CMK (cell line): ENCODE data around the gene LENG1.

ENCODE experiments used
- DNase-seq: peaks from one replicate; pipeline ENCODE4 v3.0.0-alpha.2; 2010; ENCODE audit warnings: low read depth

LENG1 gene

DNA sequence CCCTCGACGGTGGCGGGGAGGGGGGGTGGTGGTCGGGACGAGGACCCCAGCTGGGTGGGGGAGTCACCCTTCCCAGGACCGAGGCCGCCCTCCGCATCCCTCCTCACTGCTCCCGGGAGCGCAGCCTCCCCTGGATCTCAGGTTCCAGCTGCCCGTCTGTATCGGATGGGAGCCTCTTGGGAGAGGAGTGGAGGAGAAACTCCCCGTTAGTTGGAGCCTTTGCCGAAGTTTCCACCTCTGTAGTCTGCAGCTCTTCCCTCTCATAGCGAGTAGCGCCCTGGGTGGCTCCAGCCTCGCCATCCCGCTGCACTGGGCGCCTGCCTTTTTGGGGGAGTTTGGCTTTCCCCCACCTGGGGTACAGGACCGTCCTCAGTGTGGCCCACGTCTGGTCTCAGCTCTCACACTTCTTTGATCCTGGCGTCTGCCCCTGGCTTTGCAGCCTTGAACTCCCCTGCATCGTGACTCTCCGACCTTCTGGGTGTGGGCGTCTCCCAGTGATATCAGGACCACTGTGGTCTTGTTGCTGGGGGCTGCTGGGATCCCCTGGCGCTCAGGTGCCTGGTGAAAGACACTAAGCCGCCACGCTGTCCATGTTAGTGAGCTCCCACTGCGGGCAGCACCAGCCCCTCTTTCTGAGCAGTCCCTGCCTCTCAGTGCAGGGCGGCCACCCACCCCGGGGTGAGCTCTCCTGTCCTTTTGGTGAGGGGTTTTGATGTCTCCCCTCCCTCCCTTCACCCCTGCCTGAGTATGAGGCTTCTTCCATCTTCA is 20.8 kb downstream of the LENG1 start:
- no peak for DNase-seq

DNA sequence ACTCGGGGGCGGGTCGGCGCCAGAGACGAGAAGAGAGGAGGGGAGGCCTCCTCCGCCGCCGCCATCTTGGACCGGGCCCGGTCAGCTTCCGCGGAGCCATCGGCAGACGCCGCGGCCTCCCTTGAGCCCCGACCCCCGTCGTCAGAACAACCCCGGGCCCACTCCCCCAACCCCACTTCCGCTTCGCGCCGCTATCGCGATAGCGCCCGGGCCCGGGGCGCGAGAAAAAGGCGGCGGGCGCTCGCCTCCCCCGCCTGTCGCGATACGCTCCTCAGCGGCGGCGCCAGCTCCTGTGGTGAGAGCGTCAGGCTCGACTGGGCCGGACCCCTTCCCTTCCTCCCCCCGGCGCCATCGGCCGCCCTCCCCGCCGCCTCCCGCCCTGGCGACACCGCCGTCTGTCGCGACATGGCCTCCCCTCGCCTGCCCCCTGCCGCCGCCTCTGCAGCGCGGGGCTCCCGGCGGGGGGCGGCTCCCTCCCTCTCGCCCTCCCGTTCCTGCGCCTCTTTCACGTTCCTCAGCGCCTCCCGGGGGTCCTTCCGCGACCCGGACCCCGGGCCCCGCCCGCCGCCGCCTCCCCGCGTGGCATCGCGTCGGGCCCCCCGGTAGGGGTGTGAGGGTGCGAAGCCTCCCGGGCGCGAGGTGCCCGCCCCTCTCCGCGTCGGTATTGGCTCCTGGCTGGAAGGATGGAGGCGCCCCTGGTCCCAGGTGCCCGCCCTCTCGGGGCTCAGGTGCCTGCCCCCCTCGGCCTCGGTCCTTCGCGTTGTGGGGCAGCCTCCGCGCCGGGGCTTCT is 21.6 kb downstream of the LENG1 start, which contains the start of gene CNOT3:
Gene CNOT3, plus strand, starts transcription at position 64 of the 790 bp plus-strand sequence. CDS start 5,217 bp downstream, outside the sequence.
- DNase-seq: no peak

DNA sequence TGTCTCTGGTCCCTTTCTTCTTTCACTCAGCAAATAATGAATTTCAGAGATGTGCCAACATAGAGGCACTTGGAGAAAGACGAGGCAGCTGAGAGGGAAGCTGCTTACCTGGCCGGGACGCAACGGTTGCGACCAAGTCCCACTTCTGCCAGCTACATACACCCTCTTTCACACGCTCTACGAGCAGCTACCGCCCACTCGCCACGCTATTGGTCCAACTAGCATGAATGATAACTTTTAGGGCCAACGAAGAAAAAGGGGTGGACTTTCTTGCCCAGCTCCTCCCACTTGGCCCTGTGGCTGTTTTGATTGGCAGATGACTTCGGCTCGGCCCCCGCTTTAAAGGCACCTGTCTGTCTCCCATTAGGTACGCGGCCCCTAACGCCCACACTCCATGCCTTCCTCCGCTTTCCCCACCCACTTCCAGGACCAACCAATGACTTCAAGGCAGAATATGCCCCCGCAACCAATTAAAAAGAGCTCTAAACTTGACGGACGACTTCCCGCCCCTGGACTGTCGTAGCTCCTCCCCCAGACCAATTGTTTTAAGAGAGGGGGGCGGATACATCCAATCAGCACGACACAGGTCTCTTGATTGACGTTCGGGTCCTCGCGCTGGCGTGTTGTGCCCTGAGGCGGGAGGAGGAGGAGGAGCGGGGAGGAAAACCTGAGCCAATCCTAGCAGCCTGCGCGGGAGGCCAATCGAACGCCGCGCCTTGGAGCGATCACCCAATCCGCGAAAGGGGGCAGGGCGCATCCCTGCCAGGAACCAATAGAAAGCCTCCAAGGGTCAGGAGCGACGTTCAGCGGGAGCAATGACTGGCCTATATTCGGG is 22.4 kb downstream of the LENG1 start:
- DNase-seq: peak; percentile 100

DNA sequence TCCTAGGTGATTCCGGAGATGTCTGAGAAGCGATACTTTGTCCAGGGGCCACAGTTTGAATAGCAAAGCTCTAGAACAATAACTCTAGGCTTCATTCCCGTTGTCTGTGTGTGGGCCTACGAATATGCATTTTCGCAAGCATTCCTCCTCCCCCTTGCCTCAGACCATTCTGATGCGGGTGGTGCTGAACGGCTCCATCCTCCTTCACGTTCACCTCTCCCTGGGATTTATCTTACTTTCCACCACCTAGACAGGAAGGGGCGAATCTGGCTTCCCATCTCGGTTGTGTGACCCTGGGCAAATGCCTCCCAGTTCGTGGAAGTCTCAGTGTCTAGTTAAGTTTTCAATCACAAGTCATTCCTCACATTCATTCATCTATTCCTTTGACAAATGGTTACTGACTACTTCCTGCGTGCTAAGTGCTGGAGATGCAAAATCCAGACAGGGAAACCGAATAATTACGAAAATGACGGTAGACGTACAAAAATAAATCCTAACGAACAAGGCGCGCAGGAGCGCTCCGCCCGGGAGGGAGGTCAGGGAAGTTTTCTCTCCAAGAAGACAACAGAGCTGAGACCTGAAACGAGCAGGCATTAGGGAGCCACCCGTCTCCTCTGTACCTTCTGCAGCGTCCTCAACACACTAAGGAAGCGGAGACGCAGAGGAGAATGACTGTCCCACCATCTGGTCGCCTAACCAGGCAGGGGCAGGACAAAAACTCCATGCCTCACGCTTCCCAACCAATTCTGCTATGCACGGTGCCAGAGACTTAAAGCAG is 23.2 kb downstream of the LENG1 start:
- DNase-seq: no peak

DNA sequence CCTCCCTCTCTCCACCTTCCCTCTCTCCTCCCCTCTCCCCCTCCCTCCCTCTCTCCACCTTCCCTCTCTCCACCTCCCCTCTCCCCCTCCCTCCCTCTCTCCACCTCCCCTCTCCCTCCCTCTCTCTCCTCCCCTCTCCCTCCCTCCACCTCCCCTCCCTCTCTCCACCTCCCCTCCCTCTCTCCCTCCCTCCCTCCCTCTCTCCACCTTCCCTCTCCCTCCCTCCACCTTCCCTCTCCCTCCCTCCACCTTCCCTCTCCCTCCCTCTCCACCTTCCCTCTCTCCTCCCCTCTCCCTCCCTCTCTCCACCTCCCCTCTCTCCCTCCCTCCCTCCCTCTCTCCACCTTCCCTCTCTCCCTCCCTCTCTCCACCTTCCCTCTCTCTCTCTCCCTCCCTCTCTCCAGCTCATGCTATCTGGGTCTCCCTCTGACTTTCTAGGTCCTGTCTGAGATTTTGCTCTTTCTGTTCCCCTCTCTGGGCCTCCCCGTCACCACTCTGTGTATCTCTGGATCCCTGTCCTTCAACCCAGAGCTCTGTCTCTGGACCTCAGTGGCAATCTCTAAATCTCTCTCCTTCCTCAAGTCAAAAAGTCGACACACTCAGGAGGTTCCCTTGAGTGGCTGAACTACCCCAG is 25.4 kb downstream of the LENG1 start:
- DNase-seq: no peak

DNA sequence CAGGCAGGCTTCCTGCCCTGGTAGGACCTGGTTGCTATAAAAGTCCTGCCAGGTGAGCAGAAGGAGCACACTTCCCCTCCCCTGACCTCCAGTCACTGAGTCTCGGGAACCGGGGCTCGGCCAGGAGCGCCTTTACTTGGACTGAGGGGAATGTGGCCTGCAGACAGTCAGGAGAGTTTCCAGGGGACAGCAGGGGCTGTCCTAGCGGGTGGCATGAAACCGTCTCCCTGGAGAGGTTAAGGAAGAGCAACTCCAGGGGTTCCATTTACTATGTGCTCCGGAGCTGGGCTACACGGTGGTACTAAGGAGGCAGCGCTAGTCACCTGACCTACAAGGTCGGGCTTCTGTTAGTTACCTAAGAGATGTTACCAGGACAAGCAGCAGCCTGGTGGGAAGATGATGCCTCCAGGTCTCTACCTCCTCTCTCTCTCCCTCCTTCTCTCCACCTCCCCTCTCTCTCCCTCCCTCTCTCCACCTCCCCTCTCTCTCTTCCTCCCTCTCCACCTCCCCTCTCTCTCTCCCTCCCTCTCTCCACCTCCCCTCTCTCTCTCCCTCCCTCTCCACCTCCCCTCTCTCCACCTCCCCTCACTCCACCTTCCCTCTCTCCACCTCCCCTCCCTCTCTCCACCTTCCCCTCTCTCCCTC is 26.1 kb downstream of the LENG1 start:
- peak; percentile 38 for DNase-seq

DNA sequence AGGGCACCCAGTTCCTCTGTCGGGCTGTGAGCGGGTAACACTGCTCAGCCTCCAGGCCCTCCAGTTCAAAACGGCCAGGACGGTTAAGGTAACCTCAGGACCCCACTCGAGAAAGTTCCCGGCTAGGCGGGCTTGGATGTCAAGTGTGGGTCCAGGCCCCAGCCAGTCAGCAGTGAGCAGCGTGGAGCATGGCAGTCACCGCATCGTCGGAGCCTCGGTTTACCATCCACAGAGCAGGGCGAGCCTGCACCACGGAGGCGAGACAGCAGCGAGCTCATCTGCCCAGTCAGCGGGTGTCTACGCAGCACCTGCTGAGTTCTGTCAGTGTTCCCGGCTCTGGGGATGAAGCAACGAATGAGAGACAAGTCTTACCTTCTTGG is 29.9 kb downstream of the LENG1 start:
- DNase-seq: no peak

DNA sequence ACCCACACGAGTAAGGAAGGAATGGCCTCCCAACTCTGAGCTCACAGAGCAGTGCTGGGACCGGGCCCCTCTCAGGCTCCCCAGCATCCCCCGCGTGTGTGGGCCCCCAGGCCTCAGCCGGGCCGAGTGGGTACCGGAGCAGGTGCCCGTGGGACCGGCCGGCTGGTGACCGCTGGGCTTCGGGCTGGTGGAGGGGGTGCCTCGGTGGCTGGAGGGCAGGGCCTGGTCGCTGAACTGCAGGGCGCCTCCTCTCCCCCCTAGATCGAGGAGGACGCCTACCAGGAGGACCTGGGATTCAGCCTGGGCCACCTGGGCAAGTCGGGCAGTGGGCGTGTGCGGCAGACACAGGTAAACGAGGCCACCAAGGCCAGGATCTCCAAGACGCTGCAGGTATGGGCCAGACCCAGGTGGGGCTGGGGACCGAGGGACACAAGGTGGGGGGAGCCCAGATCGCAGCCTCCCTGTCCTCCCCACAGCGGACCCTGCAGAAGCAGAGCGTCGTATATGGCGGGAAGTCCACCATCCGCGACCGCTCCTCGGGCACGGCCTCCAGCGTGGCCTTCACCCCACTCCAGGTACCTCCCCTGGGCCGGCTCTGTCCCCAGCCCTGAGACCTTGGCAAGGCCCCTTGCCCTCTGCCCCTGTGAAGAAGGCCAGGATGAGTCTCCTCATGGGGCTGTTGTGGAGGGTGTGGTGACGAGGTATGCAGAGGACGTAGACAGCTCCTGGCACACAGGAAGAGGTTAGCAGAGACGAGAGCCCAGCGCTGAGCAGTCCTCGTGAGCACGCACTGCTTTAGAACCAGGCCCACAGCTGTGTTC is 30.5 kb downstream of the LENG1 start:
- DNase-seq: no peak

DNA sequence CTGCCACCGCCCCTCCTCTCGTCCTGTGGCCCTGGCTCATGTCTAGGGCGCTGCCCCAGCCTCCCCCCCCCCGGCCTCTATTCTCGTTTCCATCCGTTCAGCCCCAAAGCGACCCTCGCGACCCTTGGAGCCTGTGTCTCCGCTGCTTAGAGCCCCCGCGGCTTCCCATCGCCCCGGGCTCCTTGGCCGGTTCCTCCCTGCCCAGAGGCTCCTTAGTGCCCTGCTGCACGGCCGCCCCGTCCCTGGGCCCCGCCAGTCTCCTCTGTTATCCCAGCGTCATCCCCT is 31.1 kb downstream of the LENG1 start:
- no peak for DNase-seq

DNA sequence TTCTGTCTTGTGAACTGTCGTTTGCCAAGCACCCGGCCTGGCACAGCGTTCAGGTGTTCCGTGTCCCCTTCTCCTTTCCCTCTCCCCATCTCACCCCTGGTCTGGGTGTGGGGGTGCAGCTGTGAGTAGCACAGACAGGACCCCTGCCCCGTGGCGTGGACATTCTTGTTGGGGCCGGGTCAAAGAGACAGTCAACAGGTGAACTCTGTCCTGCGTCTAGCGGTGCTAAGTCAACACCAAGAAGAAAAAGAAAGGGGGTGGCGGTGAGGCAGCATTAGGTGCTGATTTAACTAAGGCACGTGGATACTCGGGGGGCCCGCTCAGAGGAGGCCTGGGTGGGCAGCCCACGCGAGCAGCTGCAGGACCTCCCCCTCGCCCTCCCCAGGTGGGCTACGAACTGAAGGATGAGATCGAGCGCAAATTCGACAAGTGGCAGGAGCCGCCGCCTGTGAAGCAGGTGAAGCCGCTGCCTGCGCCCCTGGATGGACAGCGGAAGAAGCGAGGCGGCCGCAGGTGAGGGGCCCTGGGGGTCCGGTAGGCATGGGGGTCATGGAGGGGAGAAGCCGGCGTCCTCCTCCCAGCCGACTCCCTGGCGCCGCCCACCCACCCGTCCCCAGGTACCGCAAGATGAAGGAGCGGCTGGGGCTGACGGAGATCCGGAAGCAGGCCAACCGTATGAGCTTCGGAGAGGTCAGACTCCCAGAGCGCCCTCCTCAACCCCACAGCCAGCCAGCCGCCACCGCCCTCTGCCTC is 31.7 kb downstream of the LENG1 start:
- no peak for DNase-seq

DNA sequence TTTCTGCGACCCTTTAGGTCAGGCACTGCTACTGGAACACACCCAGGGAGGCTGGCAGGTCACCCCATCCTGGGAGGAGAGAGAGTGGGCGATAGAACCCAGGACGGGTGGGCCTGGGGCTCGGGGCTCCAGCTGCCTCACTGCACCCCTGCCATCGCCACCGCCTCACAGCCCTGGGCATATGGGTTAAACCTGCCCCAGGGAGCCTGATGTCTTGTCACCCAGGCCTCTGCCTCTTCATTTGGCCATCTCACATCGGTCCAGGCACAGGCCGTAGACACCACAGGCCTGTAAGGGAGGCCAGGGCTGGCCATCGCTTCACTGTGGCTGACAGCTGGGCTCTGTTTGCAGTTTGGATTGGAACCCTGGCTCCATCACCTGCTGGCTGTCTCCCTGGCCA is 33.8 kb downstream of the LENG1 start:
- no peak for DNase-seq

DNA sequence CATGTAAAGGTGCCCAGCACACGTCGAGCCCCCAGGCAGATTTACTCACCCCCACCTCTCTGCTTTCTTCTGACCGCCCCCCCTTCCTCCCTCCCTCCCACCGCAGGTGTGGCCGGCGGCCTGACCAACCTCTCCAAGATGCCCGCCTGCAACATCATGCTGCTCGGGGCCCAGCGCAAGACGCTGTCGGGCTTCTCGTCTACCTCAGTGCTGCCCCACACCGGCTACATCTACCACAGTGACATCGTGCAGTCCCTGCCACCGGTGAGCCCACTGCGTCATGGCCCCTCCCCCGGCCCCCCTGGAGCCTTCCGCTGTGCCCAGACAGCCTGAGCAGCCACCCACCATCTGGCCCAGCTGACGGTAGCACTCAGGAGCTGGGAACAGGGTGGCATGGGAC is 35.1 kb downstream of the LENG1 start:
- DNase-seq: no peak

DNA sequence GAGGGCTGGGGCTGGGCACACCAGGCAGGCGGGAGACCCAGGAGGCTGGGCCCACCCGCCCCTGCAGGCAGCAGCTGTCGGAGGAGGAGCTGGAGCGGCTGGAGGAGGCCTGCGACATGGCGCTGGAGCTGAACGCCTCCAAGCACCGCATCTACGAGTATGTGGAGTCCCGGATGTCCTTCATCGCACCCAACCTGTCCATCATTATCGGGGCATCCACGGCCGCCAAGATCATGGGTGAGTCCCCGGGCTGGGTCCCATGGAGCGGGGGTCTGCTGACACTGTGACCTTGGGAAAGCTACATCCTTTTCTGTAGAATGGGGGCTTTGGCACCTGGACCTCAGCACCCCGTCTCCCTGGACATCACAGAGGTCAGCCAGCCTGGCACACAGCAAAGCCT is 35.8 kb downstream of the LENG1 start:
- DNase-seq: no peak

DNA sequence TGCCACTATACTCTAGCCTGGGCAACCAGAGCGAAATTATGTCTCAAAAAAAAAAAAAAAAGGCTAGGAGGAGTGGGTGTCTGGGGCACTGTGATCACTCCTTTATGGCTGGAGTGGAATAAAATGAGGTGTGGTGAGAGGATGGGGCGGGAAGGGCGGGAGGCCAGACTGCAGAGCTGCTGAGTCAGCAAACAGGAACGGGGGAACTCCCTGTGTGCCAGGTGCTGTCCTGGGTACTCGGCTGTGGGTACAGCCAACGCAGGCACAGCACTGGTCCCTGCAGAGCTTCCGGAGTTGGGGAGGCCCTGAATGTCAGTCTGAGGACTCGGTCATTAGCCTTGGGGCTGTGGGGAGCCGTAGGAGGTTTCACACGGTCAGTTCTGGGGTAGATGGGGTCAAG is 38.3 kb downstream of the LENG1 start:
- no peak for DNase-seq

DNA sequence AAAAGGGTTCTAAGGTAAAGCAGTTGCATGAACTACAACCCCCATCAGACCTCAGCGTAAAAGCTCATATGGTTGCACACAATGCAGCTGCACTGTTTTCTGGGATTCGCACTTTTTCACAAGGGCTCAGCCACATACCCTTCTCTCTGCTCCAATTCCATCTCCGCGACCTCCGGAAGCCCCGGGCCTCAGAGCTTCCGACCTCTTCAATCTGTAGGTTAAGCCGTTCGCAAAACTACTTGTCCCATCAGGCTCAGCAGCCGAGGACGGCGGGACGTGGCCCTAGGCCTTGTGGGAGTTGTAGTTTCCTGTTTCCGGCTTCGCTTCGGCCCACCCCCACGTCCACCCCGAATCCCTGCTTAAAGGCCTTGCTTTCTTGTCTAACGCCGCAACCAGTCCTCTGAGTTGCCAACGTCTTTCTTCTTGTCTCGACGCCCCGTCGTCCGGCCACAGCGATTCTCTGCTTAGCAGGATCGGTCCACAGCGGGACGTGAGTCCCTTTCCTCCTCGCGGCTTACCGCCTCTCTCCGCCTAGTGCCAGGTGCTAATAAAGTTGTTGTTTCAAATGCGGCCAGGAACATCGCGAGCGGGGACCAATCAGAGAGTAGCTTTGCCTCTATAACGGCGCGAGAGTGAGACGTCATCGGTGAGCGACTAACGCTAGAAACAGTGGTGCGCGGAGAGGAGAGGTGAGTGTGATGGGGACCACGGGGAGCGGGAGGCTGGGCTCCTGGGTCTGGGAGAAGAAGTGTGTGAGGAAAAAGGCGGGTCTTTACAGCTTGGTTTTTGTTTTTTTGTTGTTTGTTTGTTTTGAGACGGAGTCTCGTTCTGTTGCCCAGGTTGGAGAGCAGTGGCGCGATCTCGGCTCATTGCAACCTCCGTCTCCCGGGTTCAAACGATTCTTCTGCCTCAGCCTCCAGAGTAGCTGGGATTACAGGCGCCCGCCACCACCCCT is 44.1 kb downstream of the LENG1 start, which contains the start of the genes PRPF31 and TFPT:
Gene PRPF31, plus strand, starts transcription at position 646 of the 955 bp plus-strand sequence. CDS start 2,525 bp downstream, outside the sequence.
Gene TFPT, minus strand, starts transcription at position 549 of the 955 bp plus-strand sequence. Its CDS starts 388 bp downstream, at position 161.
- peak; percentile 92 for DNase-seq

DNA sequence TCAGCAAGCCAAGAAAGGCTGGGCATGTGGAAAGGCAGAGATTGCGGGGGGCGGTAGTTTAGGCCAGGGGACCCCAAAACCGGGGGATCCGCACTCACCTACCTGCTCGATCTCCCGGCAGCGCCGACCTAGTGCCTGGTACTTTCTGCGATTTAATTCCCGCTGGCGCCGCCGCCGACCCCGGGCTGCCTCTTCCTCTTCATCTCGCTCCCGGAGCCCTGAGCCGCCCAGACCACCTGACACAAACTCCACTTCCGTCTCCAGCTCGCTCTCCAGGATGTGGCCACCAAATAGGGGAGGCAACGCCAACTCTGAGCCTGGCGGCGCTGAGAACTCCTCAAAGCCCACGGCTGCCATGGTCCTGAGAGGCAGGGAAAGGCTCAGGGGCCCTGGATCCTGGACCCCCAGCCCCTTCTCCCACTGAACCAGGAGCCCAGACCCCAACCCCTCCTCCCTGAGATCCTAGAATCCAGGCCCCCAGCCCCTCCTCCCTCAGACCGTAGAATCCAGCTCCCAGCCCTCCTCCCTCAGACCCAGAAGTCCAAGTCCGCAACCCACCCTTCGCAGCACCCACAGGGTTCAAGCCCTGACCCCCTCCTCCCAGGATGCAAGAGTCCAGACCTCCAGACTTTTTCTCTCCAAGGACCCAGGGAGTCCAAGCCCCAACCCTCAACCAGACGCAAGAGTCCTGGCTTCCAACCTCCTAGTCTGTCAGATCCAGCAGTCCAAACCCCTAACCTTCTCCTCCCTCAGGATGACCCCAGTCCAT is 45.0 kb downstream of the LENG1 start:
- peak; percentile 54 for DNase-seq

DNA sequence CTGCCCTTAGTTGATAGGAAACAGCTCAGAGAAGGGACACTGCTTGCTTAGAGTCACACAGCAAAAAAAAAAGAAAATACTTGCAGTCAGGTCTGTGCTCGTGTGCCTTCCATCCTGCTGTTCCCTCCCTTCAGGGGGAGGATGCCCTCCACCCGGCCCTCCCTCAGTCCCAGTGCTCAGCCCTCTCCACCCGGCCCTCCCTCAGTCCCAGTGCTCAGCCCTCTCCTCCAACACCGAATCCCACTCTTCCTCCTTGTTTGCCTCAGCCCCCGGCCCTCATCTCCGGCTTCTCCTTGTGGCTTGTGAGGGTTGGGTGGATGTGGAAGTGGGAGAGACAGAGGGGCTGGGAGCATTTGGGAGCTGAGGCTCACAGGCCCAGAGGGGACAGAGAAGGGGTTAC is 49.9 kb downstream of the LENG1 start:
- DNase-seq: no peak
